ENCODE data around the gene ZXDC.
A peak's percentile ranks its signal among the peaks of the same experiment; 100 is the strongest.

Gene ZXDC

DNA sequence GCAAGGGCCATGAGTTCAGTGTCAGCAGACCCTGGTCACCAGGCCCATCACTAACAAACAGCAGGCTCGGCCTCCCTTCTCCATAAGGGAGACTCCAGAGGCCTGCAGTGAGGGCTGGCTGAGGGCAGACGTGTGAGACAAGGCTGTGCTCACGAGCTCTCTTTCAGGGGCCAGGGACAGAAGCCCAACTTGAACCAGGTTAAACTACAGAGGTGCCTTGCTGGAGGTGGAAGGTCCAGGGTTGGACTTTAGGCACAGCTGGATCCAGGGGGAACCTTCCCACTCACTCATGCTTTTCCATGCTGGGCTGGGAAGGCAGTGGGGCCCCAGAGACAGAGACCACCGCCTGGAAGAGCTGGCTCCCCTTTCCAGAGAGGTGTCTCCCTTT, 62.0 kb downstream of the ZXDC start:
- DNase-seq, result no peak

DNA sequence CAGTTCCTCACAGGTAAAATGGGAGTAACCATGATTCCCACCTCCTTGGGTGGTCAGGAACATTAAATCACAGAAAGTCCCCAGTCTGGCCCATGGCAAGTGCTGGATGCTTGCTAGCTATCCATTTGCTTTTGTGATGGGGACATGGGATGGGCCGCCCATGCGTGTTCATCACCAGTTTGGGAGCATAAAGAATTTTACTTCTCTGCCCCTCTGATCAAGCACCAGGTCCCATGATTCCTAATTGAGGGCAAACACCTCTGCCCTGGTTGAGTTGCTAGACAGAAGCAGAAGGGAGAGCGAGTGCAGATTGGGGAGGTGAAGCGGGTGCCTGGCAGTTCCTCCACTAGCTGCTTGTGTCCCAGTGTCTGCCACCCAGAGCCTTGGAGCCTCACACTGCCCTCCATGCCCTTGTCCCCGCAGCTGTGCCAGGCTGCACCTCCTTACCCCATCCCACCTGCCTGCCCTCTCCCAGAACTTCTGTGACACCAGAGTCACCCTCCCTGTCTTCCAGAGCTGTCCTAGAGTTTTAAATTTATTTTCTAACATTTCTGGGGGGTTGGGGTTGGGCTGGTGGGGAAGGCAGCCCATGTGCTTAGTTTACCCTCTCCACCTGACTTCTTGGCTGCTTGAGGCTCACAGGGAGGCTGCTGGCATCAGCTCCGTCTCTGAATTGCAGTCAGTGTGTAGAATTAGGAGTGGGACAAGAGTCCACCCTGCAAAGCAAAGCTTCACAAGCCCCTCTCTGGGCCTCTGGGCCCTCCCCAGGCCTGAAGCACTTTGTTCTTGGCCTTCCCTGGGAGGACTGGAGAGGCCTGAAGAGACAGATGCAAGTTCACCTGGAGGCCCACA, 62.6 kb downstream of the ZXDC start:
- no peak for DNase-seq

DNA sequence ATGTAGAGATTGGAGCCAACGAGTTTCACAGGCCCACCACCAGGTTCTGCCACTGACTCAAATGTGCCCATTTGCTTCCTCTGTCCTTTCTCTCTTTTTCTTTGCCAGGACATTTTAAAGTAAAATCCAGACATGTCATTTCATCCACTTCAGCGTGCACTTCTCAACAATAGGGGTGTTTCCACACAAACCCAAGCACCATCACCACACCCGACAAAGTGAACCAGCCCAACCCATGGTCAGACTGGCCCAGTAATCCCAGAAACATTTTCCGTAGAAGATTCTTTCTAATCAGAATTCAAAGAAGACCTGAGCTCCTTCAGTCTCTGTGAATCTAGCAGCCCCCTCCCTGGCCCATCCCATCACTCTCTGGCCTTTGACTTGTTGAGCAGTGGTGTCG, 67.6 kb downstream of the ZXDC start:
- DNase-seq, result no peak

DNA sequence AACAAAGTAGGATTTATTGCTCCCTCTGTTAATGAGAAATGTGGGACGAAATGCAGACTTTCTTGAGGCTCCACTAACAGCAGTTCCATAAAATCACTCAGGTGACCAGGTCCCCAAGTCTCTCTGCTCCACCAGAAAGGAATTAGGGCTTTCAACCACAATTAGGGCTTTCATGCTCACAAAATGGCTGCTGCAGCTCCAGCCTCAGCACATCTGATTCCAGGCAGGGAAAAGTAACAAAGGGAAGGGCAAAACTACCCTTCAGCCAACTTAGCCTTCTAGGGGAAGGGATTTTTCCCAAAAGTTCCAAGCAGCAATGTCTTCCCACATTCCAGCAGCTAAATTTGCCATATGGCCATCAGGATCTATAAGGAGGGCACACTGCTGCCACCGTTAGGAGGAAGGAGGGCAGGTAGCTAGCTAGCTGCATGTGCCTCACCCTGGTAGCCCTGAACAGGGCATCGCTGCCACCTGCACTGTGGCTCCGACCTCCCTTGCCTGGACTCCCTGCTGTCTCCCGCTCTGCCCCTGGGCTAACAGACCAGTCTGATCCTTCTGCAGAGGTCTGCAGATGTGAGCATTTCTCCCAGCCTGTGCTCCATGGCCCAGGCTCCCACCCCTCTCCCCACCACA, 68.2 kb downstream of the ZXDC start:
- DNase-seq, result no peak

DNA sequence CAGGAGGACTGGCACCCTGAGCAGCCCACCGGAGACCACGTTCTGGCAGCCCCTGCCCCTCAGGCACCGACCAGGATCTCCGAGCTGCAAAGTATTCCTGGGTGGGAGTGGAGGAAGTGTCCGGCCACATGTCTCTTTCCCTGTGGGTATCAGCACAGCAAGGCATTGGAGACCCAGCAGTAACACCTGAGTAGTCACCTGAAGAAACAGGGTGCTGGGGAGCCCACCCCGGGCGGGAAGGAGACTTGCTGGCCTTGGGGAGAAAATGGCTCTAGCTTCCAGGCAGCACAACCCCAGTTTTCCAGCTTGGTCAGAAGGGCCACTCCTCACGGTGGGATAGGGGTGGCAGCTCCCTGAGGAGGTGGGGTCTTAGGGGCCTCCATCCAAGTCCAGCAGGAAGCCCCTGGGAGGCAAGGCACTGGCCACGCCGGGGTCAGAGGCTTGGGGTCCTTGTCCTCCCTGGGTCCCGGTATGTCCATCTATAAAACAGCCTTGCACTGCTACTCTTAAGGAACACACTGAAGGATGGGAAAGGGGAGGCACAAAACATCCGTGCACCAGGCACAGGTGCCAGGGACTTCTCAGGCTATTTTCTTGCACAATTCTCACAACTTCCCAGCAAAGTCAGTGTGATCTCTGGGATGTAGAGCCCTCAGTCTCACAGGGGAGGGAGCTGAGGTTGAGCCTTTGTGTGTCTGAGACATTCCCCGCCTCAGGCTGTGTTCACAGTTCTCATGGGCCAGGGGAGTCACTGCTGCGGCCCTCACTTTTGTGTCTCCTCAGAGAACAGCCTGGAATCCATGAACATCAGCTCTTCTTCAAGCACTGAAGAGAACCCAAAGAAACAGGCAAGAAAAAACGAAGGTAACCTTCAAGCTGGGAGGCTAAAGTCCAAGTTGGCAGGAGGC, 69.0 kb downstream of the ZXDC start:
- DNase-seq, result peak in 1 of 2 experiments; percentile 0

GRCh38 chr3:126402666-126403302, 72.9 kb downstream of the ZXDC start:
- no peak for DNase-seq

- DNase-seq, result no peak
These were observed 73.5 kb downstream of the ZXDC start for GRCh38 chr3:126402178-126402577.

GRCh38 chr3:126401611-126402160, 74.0 kb downstream of the ZXDC start:
- DNase-seq, result no peak

DNA sequence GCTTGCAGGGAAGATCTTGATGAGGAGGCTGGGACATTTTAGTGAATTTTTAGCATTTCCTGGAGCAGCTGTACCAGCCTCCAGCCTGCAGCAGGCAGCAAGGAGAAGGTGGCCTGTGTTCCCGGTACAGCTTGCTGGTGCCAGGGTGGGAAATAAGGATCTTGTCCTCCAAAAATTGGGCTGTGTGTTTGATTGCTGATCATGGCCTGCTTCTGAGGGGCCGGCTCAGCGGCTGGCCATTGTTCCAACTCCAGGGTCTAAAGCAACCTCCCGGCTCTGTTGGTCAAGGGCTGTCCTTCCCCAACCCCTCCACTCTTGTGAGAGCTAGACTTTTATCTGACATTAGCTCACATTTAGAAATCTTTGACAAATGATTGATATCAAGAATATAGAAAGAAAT, 75.9 kb downstream of the ZXDC start:
- DNase-seq, result no peak

- no peak for DNase-seq
These were observed 76.3 kb downstream of the ZXDC start for GRCh38 chr3:126399351-126399735.

DNA sequence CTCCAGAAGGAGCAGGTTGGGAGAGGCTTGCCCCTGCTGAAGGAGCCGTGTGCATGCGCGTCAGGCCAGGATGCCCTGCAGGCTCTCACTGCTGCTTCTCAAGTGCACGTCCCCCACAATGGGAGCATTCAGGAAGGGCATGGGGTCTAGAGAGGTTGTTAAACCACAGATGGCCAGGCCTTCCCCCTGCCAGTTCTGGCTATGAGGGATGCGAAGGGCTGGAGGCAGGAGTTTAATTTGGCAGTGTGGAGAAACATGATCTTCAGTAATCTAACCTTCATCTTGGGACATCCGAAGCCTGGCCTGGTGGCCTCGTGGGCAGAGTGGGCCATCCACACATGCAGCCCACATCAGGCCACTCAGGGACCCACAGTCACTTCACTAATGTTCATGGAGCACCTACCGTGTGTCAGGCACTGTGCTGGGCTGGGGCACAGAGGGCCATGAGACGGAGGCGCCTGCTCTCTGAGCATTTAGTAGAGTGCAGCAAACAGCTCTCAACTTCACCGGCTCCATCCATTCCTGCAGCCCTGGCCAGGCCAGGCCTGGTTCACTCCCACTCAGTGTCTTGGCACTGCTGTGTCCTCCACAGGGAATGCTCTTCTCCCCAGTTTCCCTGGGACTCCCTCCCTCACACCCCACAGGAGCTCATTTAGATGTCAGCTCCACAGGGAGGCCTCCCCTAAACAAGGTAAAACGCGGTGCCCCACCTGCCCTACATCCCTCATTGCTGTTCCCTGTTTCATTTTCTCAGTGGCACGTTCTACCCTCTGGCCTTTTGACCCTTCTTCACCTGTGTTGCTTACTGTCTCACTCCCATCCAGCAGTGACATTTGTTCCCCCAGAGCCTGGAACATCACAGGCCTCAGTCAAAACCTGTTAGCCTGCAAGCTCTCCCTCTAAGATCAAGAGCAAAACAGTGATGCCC, 77.0 kb downstream of the ZXDC start:
- DNase-seq, result no peak

GRCh38 chr3:126397610-126398422, 77.9 kb downstream of the ZXDC start:
- no peak for DNase-seq

DNA sequence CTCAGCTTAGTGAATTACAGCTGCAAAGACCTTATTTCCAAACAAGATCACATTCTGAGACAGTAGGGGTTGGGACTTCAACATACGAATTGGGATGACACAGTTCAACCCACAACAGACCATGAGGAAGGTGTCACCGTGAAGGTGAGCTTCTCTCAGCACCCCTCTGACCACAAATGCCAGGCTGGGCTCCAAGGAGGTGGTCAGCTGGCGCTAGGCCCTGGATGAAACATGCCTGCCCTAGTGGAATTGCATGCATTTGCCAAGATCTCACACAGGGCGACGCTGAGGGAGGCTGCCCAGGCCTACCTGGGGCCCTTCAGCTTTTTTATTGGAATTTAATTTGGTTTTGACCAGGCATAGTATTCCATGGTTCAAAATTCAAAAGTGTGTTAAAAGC, 79.2 kb downstream of the ZXDC start:
- DNase-seq, result no peak

DNA sequence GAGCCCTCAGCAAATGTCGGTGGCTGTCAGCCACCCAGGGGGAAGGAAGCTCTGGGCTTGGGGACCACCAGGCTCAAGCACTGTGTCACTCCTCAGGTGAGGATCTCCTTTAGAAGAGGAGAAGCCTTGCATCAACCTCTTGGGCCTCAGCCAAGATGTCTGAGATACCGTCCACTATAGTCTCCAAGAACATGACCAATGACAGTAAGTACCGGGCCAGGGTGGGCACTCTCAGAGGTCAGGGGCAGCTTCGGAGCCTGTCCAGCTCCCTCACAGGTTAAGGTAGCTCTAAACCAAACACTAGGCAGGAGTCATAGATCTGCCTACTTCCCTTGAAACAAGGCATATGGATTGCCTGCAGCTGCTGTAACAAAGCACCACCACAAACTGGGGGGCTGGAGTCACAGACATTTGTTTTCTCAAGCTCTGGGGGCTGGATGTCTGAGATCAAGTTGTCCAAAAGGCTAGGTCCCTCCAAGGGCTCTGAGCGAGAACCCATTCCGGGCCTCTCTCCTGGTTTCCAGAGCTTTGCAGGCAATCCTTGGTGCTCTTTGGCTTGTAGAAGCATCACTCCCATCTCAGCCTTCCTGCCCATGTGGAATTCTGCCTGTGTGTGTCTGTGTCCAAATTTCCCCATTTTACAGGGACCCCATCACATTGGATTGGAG, 79.7 kb downstream of the ZXDC start:
- no peak for DNase-seq

DNA sequence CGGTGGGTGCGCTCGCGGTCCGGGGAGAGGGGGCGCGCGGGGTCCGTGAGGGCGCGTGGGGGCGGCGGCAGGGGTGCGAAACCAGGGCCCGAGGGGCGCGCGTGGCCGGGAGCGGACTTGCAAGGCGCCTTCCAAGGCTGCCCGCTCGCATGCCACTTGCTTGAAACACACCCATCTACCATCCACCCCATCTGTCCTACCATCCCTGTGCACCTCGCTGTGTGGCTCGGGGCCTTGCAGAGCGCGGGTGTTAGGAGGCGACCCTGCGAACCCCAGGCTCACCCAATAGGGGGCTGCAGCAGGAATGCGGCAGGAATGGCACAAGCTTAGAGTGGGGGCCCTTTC, 80.7 kb downstream of the ZXDC start:
- no peak for DNase-seq

DNA sequence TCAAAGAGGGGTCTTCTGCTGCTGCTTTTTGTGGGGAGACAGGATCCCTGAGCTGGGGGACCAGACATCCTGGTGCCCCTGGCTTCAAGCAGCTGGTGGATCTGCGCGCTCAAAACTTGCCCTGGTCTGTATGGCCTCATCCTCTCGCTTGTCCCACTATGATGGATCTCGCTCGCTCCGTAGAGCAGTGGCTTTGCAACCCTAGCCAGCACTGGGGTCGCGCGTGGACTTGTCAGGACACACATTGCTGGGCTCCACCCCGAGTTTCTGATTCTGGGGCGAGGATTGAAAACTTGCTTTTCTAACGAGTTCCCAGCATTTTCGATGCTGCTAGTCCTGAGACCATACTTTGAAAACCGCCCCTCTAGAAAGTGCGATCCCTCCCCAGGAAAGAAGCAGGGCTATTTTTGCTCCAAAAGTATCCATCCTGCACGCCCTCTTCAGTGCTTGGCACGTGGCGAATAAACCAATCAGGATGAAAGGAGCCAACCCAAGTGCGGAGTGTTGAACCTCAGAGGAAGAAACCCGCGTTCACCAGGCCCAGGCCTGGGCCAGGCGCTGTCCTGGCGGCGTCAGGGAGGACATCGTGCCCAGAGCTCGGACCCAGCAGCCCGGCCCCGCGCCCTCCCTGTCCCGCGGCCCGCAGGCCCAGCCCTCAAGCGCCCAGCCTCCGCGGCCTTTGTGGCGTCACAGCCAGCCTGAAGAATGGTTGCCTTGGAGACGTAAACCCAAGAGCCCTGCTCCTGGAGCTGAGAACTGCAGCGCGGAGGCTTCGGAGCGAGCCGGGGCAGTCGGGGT, 81.3 kb downstream of the ZXDC start, which contains the start of gene CFAP100:
Gene CFAP100 (plus strand): TSS at position 731 of the 798 bp plus-strand sequence. CDS start 1,092 bp downstream, outside the sequence.
- DNase-seq, result no peak

- no peak for DNase-seq
These were observed 82.1 kb downstream of the ZXDC start for GRCh38 chr3:126393563-126393962.

GRCh38 chr3:126392246-126392645, 83.4 kb downstream of the ZXDC start:
- DNase-seq, result no peak

DNA sequence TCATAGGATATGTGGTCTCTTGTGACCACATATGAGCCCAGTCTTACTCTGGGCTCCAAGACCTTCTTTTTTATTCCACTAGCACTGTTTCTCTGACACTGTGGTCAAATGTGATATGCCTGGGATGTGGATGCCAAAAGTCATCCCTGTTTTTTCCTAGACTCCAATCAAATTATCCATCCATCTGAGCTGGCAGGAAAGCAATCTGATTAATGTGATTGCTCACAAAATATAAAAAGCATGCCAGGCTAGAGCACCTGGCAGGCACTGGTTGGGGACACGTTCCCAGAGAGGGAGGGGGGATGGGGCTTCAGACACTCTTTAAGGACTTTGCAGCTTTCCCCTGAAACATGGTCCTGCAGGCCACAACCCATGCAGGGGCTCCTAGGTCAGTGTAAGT, 84.1 kb downstream of the ZXDC start:
- no peak for DNase-seq
